OCI-LY3 (cell line): Measurements from ENCODE around the gene IL17RD.
A peak's percentile ranks its signal among the peaks of the same experiment; 100 is the strongest.

Source experiments
- H2AFZ ChIP-seq: fragments of 200-600, 300-600 bp; shearing (Covaris generic); 2 replicates; pipeline ENCODE4 v1.6.0; 2014; ENCODE audit warnings: antibody characterized with exemption, low read depth, low read length
- H3K27ac ChIP-seq: fragments of 200-600, 300-600 bp; sonication (generic); 2 replicates; pipeline ENCODE4 v1.5.1; 2014; ENCODE audit warnings: mild to moderate bottlenecking, low read length, moderate library complexity, mixed read lengths
- H3K27me3 ChIP-seq: fragments of 200-600, 300-600 bp; sonication (generic); 2 replicates; pipeline ENCODE4 v1.6.1; 2014; ENCODE audit warnings: low read depth, low read length, mixed read lengths
- H3K36me3 ChIP-seq: fragments of 200-600, 300-600 bp; sonication (generic); replicated peaks from 2 replicates; pipeline ENCODE3; 2014; ENCODE audit warnings: low read depth, low read length, mixed read lengths
- H3K4me1 ChIP-seq: fragments of 300-600, 200-600 bp; sonication (generic); 2 replicates; pipeline ENCODE4 v1.6.1; 2014; ENCODE audit warnings: low read length, mixed read lengths
- H3K4me2 ChIP-seq: fragments of 200-600, 300-600 bp; sonication (generic); 2 replicates; pipeline ENCODE4 v1.6.1; 2014; ENCODE audit warnings: low read length, mixed read lengths
- H3K4me3 ChIP-seq: fragments of 300-600, 200-600 bp; sonication (generic); 2 replicates; pipeline ENCODE4 v1.5.1; 2014; ENCODE audit warnings: antibody characterized with exemption, mild to moderate bottlenecking, low read length, moderate library complexity
- H3K79me2 ChIP-seq: fragments of 300-600, 200-600 bp; shearing (Covaris generic); 2 replicates; pipeline ENCODE4 v1.6.1; 2014; ENCODE audit warnings: mild to moderate bottlenecking, low read length, mixed read lengths
- H3K9ac ChIP-seq: fragments of 300-600, 200-600 bp; shearing (Covaris generic); 2 replicates; pipeline ENCODE4 v1.6.0; 2014; ENCODE audit warnings: mild to moderate bottlenecking, low read length, moderate library complexity
- H3K9me3 ChIP-seq: fragments of 200-600, 300-600 bp; shearing (Covaris generic); 2 replicates; pipeline ENCODE4 v1.6.1; 2014; ENCODE audit warnings: low read length, mixed read lengths; ENCODE audit not compliant: insufficient read depth
- H4K20me1 ChIP-seq: fragments of 200-600, 300-600 bp; sonication (generic); 2 replicates; pipeline ENCODE4 v1.6.1; 2016; ENCODE audit warnings: low read length, mixed read lengths; ENCODE audit not compliant: insufficient read depth
- CTCF ChIP-seq: fragments of 200-600, 300-600 bp; sonication (generic); IDR thresholded peaks from 2 replicates; pipeline ENCODE4 v1.5.1; 2014; ENCODE audit warnings: antibody characterized with exemption, low read length, low read depth
- EZH2phosphoT487 ChIP-seq: fragments of 200-600 bp; shearing (Covaris generic); IDR thresholded peaks from 2 replicates; pipeline ENCODE4 v1.6.1; 2018; ENCODE audit warnings: antibody characterized with exemption, mixed run types, low read depth

IL17RD gene

GRCh38 chr3:57192028-57192427 lies 26.9 kb upstream of the IL17RD start:
- no peak overlapping the region for H2AFZ ChIP-seq
- no peaks in the 10 kb centered on the region for H3K79me2 ChIP-seq
- TF ChIP-seq CTCF (no peak), EZH2phosphoT487 (no peak)
- H3K4me1 ChIP-seq: peaks cover 25% of the 10 kb centered on the region
- H4K20me1 ChIP-seq: no peaks in the 10 kb centered on the region
- H3K4me2 ChIP-seq: peak overlapping the region; percentile 32
- H3K9me3 ChIP-seq: no peaks in the 10 kb centered on the region
- no peak overlapping the region for H3K4me3 ChIP-seq
- no peaks in the 10 kb centered on the region for H3K36me3 ChIP-seq
- no peak overlapping the region for H3K9ac ChIP-seq
- no peak overlapping the region for H3K27ac ChIP-seq
- H3K27me3 ChIP-seq: 0 out of 2 replicates have a peak, but pooled peaks cover 3% of the 10 kb centered on the region

GRCh38 chr3:57184526-57184925 lies 19.4 kb upstream of the IL17RD start:
- no peak overlapping the region for H3K27ac ChIP-seq
- no peaks in the 10 kb centered on the region for H3K79me2 ChIP-seq
- no peaks in the 10 kb centered on the region for H3K27me3 ChIP-seq
- no peak overlapping the region for H3K4me2 ChIP-seq
- H3K4me3 ChIP-seq: no peak overlapping the region
- no peaks in the 10 kb centered on the region for H3K9me3 ChIP-seq
- no peaks in the 10 kb centered on the region for H4K20me1 ChIP-seq
- peaks cover 10% of the 10 kb centered on the region for H3K4me1 ChIP-seq
- no peak overlapping the region for H3K9ac ChIP-seq
- no peak overlapping the region for H2AFZ ChIP-seq
- no peak for TF ChIP-seq EZH2phosphoT487
- TF ChIP-seq CTCF: no peak
- no peaks in the 10 kb centered on the region for H3K36me3 ChIP-seq

- Histone ChIP-seq H4K20me1 (no peaks in the 10 kb centered on the region), H3K9me3 (no peaks in the 10 kb centered on the region), H3K4me2 (peak overlapping the region; percentile 15), H3K27ac (no peak overlapping the region), H3K36me3 (no peaks in the 10 kb centered on the region), H3K4me1 (no peaks in the 10 kb centered on the region), H3K27me3 (peaks cover 19% of the 10 kb centered on the region), H2AFZ (peak overlapping the region; percentile 17; the same call in 1 of the 2 replicates), H3K79me2 (no peaks in the 10 kb centered on the region), H3K9ac (no peak overlapping the region), H3K4me3 (no peak overlapping the region)
- TF ChIP-seq CTCF (peak; percentile 79), EZH2phosphoT487 (no peak)
Measured at GRCh38 chr3:57179580-57180410, 14.6 kb upstream of the IL17RD start.

- no peak for TF ChIP-seq CTCF
- no peak for TF ChIP-seq EZH2phosphoT487
- Histone ChIP-seq H3K27ac (no peak overlapping the region), H2AFZ (no peak overlapping the region), H3K4me1 (no peaks in the 10 kb centered on the region), H3K9me3 (no peaks in the 10 kb centered on the region), H3K9ac (no peak overlapping the region), H3K4me3 (no peak overlapping the region), H3K4me2 (no peak overlapping the region), H4K20me1 (no peaks in the 10 kb centered on the region), H3K36me3 (no peaks in the 10 kb centered on the region), H3K27me3 (peaks cover 25% of the 10 kb centered on the region), H3K79me2 (no peaks in the 10 kb centered on the region)
Measured at GRCh38 chr3:57176045-57176444, 10.9 kb upstream of the IL17RD start.
